ENCODE results near the gene RPS6KA4.

The RPS6KA4 gene

GRCh38 chr11:64369440-64370421, 10.8 kb downstream of the RPS6KA4 start:
- no peak for DNase-seq

GRCh38 chr11:64371201-64371600, 12.2 kb downstream of the RPS6KA4 start:
- no peak for DNase-seq

GRCh38 chr11:64372021-64372420, 13.1 kb downstream of the RPS6KA4 start:
- DNase-seq, result no peak

GRCh38 chr11:64372802-64373597, 14.0 kb downstream of the RPS6KA4 start:
- peak; percentile 95 for DNase-seq

GRCh38 chr11:64373598-64373974, 14.6 kb downstream of the RPS6KA4 start:
- DNase-seq, result no peak

- no peak for DNase-seq
Measured at GRCh38 chr11:64376071-64376470, 17.1 kb downstream of the RPS6KA4 start.

- no peak for DNase-seq
Measured at GRCh38 chr11:64378335-64378880, 19.4 kb downstream of the RPS6KA4 start.

GRCh38 chr11:64379160-64379559, 20.2 kb downstream of the RPS6KA4 start:
- no peak for DNase-seq

GRCh38 chr11:64379817-64380709, 21.1 kb downstream of the RPS6KA4 start:
- no peak for DNase-seq

- DNase-seq, result no peak
Measured at GRCh38 chr11:64381350-64381749, 22.4 kb downstream of the RPS6KA4 start.

GRCh38 chr11:64382047-64382446, 23.1 kb downstream of the RPS6KA4 start:
- DNase-seq, result no peak

- no peak for DNase-seq
Measured at GRCh38 chr11:64382586-64382985, 23.6 kb downstream of the RPS6KA4 start.

GRCh38 chr11:64383580-64383979, 24.6 kb downstream of the RPS6KA4 start:
- DNase-seq, result no peak

GRCh38 chr11:64384028-64384737, 25.2 kb downstream of the RPS6KA4 start:
- no peak for DNase-seq

- DNase-seq, result no peak
Measured at GRCh38 chr11:64384981-64385944, 26.3 kb downstream of the RPS6KA4 start.

GRCh38 chr11:64385945-64386704, 27.2 kb downstream of the RPS6KA4 start:
- no peak for DNase-seq

- DNase-seq, result no peak
Measured at GRCh38 chr11:64387916-64388315, 29.0 kb downstream of the RPS6KA4 start.

- no peak for DNase-seq
Measured at GRCh38 chr11:64388894-64389293, 29.9 kb downstream of the RPS6KA4 start.

GRCh38 chr11:64389851-64390250, 30.9 kb downstream of the RPS6KA4 start:
- no peak for DNase-seq

GRCh38 chr11:64390558-64390957, 31.6 kb downstream of the RPS6KA4 start:
- no peak for DNase-seq

All from NCI-H2081 treated with DMSO at 0.1 percent for 48 hours (cell line).